HG03097 (cell line): Measurements from ENCODE around the gene CHD6.

Experiments used
- ATAC-seq: cut with Tn5 transposase; IDR thresholded peaks from one replicate; pipeline ENCODE4 v1.9.1; 2021; ENCODE audit not compliant: unreplicated experiment, low FRiP score

CHD6 gene

GRCh38 chr20:41476013-41476441, 142.2 kb downstream of the CHD6 start:
- no peak for ATAC-seq

DNA sequence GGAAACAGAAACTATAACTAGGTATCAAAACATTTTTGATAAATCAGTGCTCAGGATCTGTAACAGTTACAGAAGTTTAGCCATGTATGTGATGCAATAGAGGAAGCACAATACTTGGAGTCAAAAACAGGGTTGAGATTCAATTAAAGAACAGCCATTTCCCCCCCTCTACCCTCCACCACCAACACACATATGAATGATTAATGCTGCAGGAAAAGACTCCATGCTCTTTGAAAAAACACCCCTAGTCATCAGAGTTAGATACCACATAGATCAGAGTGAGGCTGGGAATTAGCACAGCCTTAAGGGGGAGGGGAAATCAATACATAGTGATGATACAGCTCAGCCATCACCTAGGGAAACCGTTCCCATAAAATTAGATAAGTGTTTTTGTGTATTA, 142.7 kb downstream of the CHD6 start:
- ATAC-seq: no peak

GRCh38 chr20:41470362-41471095, 147.6 kb downstream of the CHD6 start:
- ATAC-seq: no peak

DNA sequence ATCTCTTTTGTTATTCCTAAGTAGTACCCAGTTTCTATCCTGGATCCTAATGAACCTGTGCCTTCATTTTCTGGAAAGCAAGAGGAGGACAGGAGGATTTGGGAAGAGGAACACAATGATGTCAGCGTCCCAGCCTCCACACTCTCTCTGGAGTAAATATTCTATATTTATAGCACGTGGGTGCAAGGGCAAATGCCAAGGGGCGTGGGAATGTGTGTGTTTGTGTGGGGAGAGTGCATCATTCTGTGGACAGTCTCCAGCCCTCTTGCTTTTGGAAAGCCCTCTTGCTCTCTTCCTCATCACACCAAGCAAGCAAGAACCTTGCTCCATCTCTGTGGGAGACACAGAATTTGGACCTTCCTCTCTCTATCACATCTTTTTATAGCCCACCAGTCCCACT, 148.3 kb downstream of the CHD6 start:
- no peak for ATAC-seq

- ATAC-seq: no peak
Measured at GRCh38 chr20:41468994-41469600, 149.1 kb downstream of the CHD6 start.

DNA sequence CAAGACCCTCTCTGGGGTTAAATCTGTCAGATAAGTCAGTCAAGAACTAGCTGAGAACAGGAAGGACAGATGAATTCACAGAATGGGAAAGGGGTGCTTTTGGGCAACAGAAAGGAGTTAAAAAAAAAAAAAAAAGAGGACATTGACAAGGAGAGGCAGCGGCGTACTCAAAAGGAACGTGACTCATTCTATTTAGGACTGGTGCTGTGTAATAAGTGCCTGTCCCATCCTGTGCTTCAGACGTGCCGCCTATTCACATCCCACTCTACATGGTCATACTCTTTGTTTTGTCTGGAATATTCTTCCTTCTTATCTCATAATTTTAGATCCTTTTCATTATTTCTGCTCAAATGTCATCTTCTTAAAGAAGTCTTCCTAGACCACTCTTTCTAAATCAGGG, 150.5 kb downstream of the CHD6 start:
- no peak for ATAC-seq

DNA sequence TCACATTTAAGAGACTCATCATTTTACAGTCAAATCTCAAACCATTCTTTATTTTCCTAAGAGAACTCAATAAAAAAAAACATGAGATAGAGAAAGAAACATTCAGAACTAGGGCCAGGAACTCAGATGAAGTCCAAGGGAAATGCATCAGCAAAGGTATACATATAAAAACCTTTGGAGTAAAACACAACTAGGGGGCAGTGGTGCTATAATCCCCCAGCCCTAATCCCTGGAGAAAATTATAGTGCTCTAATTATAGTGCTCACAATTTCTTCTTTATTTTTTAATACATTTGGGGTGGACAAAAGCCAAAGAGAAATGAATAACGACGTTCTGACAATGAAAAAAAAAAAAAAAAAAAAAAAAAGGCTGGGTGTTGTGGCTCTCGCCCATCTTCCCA, 151.0 kb downstream of the CHD6 start:
- no peak for ATAC-seq

- ATAC-seq: no peak
Measured at GRCh38 chr20:41463567-41463966, 154.6 kb downstream of the CHD6 start.

DNA sequence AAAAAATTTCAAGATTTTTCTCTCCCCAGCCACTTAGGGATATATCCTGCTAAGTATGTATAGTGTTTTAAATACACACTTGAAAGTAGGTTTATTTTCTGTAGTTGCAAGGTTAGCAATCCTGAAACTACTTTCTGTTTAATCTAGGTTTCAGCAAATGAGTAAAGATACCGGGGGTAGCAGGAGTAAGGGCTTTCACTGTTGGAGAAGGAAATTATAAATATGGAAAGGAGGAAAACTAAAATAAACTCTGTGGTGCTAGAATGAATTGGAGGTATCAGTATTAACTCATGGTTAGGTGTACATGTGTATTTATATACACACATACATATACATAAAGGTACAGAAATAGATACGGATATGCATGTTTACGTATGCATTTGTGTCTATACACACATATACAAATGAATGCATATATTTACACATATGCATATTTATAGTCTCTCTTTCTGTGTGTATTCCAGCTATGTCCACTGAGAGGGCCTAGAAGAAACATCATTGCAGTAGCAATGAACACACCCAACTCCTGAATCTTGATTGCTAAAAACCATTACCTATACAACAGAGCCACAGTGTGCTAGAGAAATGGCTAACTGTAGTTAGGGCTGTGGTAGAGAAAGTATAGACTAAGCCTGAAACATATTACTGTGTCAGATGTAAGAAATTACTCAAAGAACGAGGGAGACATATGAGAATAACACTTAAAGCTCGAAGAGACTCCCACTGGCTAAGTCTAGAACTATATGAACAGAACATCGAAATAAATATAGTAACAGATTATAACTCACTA, 155.6 kb downstream of the CHD6 start:
- ATAC-seq: no peak

DNA sequence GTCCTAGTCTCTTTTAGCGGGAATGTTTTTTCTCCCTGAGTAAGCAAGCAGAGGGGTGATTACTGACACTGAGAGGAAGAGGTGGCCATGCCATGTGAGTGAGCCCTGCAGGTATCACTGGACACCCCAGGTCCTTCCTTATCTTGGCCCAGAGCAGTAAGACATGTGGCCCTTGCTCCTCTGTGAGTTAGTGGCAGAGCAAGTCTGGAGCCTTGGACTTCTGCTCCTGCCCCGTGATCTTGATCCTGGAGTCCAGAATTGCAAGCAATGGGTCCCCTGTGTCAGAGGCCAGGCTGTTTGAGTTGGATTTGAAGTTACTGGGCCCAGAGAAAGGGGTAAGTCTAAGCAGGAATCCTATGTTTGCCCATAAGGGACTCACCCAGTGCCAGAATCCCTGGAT, 159.4 kb downstream of the CHD6 start:
- ATAC-seq: no peak

- ATAC-seq: no peak
Measured at GRCh38 chr20:41457173-41457857, 160.9 kb downstream of the CHD6 start.

DNA sequence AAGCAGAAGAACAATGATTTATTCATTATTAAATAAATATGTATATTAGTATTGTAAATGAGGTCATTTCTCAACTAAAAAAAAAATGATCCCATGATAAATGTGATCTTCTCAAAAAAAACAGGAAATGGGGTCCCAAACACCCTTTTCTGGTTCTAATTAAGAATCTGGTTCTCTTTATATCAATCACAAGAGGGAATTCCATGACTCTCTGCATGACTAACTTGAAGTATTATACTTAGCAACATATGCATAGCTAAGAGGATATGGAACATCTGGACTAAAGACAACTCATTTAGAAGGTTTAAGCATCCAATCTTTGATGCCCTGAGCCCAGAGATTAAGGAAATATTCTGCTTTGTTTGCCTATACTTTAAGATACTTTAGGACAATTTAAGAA, 161.8 kb downstream of the CHD6 start:
- ATAC-seq: no peak

DNA sequence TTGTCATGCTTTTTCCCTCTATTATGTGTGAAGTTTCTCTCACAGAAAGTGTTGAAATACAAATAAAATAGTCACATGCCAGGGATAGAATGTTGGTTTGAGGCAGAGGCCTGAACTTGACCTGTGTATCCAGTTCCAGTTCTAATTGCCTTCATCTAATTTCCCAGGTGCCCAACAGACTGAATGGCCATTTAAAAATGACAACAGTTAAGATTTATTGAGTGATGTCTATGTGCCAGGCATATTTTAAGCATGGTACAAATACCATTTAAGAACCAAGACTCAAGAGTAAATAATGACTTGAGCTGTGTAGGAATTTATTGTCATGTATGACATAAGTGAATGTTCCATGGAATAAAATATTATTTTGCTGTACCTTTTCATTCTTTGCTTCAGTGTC, 163.9 kb downstream of the CHD6 start:
- ATAC-seq: no peak

DNA sequence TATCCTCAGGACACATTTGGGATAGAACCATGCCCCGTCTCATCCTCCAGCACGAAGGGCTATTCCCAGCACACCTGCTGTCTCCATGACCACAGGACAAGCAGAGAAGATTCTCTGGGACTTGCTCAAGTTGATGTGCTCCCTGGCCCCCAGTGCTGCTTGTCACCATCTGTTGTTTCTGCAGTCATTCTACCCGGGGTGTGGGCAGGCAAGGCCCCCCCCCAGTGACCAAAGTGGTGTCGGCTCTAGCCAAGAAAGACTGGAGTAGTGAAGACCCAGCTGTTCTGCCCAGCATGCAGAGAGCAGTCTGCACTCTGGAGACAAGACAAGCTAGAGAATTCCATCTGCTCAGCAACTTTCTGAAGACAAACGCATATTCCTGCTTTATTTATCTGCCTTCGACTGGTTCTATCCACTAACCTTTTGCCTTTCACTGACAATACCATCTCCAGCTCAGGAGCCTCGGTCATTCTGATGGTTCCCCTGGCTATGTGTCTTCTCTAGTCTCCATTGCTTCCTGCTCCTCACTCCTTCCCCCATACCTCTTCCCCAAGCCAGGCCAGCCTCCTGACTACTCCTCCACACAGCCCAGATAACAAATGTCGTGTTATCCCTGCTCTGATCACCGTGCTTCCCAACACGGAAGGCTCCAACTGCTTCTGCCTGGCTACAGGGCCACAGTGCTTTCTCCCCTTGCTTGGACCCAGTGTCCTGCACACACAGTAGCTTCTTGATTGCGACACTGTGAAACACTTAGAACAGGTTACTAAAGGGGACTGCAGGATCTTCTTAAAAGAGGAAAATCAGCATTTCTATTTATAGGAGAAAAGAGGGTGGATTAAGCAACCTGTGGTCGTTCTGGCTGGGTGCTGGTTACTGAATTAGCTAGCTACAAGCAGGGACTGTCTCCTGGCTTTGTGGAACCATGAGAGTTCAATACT, 164.9 kb downstream of the CHD6 start:
- no peak for ATAC-seq

DNA sequence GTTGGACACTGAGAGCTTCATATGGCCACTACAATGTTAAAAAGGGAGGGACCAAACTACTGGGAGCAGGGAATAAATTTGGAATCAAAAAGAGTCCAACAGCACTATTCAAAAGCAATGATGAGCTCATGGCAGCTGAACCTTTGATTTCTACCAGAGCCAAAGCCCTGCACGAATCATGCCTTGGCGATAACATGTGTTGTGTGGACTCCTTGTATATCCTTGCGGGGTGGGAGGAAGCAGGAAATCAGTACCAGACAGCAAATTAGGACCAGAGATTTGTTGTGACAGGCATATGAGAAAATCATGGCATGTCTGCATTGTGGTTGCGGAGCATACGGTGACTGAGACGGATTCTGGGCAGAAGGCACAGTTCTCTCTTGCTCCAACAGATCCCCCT, 166.0 kb downstream of the CHD6 start:
- no peak for ATAC-seq

- ATAC-seq: no peak
Measured at GRCh38 chr20:41447006-41447405, 171.2 kb downstream of the CHD6 start.

DNA sequence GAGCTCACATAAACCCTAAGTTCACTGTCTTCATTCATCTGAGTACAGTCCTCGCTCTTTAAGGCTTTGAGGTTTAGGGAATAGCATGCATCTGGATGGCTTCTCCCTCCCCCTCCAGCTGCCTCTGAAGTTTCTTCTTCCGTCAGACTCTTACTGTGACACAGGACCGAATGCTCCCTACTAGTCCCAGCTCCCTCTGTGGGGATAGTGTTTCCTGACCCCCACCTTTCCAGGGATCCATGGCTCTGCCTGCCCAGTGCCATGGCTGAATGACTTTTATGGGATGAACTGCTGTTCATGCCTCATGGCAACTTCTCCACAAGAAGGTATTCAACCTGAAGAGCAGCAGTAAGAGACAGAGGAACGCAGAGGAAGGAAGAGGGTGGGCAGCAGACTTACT, 171.7 kb downstream of the CHD6 start:
- ATAC-seq: no peak

DNA sequence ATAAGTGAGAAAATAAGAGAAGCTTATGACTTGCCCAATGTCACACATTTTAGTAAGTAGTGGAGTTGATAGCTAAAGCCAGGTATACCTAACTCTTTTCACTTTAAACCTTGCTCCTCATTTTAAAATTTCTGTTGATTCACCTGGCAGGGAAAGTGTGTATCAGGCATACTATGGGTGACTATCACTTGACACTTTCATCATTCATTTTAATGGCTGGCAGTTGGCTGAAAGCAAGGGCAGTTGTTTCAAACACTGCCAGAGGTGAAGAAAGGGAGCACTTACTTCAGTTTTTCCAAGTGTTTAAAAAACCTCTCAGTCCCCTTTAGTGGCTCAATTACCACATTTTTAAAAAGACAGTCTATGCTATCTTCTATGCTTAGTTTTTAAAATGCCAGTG, 173.4 kb downstream of the CHD6 start:
- ATAC-seq: no peak

DNA sequence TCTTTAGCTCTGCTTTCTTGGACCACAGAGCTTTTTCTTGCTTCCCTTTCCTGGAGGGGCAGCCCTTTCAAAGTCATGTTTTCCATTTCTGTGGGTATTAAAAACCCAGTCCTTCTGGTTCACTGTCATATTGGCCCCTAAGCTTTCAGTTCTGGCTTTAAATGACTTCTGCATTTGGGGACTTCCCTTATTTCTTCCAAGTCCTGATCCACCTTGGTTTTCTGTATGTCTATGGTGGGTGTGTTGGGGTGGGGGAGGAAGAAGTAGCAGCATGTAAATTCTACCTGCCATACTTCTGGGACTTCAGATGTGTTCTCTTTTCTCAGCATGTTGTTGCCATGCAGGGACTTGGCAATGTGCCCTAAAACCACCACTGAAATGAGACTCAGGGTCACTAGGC, 174.5 kb downstream of the CHD6 start:
- no peak for ATAC-seq

DNA sequence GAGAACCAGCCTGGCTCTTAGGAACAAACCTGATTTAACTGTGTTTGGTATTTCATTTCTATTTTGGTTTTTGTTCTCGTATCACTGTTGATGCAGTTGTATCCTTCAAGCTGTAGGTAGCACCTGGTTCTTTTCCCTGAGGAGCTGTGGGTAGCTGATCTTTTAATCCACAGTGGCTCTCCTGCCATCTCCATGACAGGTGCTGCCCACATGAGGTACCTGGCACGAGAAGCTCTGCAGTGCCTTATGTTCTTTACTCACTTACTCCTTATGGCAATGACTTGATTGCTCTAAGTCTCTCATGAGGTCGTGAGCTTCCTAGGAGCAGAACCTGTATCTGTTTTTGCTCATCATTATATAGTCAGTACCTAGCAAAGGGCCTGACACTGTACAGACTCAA, 177.3 kb downstream of the CHD6 start:
- no peak for ATAC-seq
